A673 (cell line): ENCODE measurements around the gene SUSD6. TPM values are rescaled to one million over a fixed set of nuclear protein-coding genes. Genes with fewer than 3 reads are reported as not detected.

Experiments used
- BruUV-seq: library from RNA; stranded (reverse); fragments of 400-500 nt; replicated peaks from 2 replicates; lab custom pipeline; 2021; lab: Mats Ljungman, UMichigan
- CTCF ChIA-PET: fragments of 300-600 bp; sonication (Branson Sonifier 250); formaldehyde crosslinking; loops from one replicate; lab custom pipeline; 2022; ENCODE audit warnings: antibody characterized with exemption; lab: Charles Lee
- POLR2A ChIA-PET: fragments of 300-600 bp; sonication (Branson Sonifier 250); formaldehyde crosslinking; loops from one replicate; lab custom pipeline; 2022; ENCODE audit warnings: antibody characterized with exemption; ENCODE audit not compliant: low non-redundant PET; lab: Charles Lee
- DNase-seq: peaks from one replicate; pipeline ENCODE4 v3.0.0-alpha.2; 2015; ENCODE audit warnings: low spot score
- H3K27ac ChIP-seq: fragments of 200-600 bp; sonication (generic); 2 replicates; pipeline ENCODE4 v1.5.1; 2016; ENCODE audit warnings: mixed run types, low read depth, mild to moderate bottlenecking, mixed read lengths, antibody characterized with exemption, low read length; ENCODE audit not compliant: poor library complexity, severe bottlenecking
- H3K27me3 ChIP-seq: fragments of 200-600 bp; sonication (generic); replicated peaks from 2 replicates; pipeline ENCODE4 v1.6.1; 2017; ENCODE audit warnings: mixed run types, low read depth, mild to moderate bottlenecking, mixed read lengths, antibody characterized with exemption, low read length; ENCODE audit not compliant: insufficient read depth, poor library complexity
- H3K36me3 ChIP-seq: fragments of 200-600 bp; sonication (generic); 2 replicates; pipeline ENCODE4 v1.6.1; 2016; ENCODE audit warnings: mixed run types, mild to moderate bottlenecking, mixed read lengths, antibody characterized with exemption, low read length; ENCODE audit not compliant: insufficient read depth, poor library complexity, severe bottlenecking
- H3K4me1 ChIP-seq: fragments of 200-600 bp; sonication (generic); 2 replicates; pipeline ENCODE4 v1.6.1; 2017; ENCODE audit warnings: mixed run types, mild to moderate bottlenecking, mixed read lengths, antibody characterized with exemption, low read length; ENCODE audit not compliant: insufficient read depth, poor library complexity, severe bottlenecking
- H3K4me3 ChIP-seq: fragments of 200-600 bp; sonication (generic); 2 replicates; pipeline ENCODE4 v1.5.1; 2016; ENCODE audit warnings: low read depth, mixed run types, mild to moderate bottlenecking, mixed read lengths, low read length; ENCODE audit not compliant: poor library complexity, severe bottlenecking
- H3K9me3 ChIP-seq: fragments of 200-600 bp; sonication (generic); 2 replicates; pipeline ENCODE4 v1.6.1; 2016; ENCODE audit warnings: mixed run types, low read depth, mild to moderate bottlenecking, mixed read lengths, antibody characterized with exemption, low read length; ENCODE audit not compliant: poor library complexity, severe bottlenecking
- CTCF ChIP-seq: fragments of 300-800, 200-600 bp; sonication (generic); conservative IDR thresholded peaks from 2 replicates; pipeline ENCODE4 v1.5.1; 2017; ENCODE audit warnings: low read depth, mild to moderate bottlenecking, antibody characterized with exemption, low read length, moderate library complexity, mixed read lengths
- EZH2 ChIP-seq: fragments of 200-600 bp; sonication (generic); IDR thresholded peaks from 2 replicates; pipeline ENCODE4 v1.6.1; 2017; ENCODE audit warnings: borderline replicate concordance, low read depth, mild to moderate bottlenecking, mixed read lengths, antibody characterized with exemption, low read length; ENCODE audit not compliant: poor library complexity, severe bottlenecking
- intact Hi-C: fragments of 100-400 bp; cut with micrococcal nuclease; formaldehyde crosslinking; loops from one replicate; pipeline ENCODE4 v1.10.0; 2022; ENCODE audit not compliant: unreplicated experiment
- total RNA-seq: library from RNA; stranded (reverse); gene quantifications from 2 replicates; pipeline ENCODE4 v1.2.3, GENCODE V29; 2021

Gene SUSD6
- total RNA-seq, 1 experiment from 2014 or later = 9.2 TPM

DNA sequence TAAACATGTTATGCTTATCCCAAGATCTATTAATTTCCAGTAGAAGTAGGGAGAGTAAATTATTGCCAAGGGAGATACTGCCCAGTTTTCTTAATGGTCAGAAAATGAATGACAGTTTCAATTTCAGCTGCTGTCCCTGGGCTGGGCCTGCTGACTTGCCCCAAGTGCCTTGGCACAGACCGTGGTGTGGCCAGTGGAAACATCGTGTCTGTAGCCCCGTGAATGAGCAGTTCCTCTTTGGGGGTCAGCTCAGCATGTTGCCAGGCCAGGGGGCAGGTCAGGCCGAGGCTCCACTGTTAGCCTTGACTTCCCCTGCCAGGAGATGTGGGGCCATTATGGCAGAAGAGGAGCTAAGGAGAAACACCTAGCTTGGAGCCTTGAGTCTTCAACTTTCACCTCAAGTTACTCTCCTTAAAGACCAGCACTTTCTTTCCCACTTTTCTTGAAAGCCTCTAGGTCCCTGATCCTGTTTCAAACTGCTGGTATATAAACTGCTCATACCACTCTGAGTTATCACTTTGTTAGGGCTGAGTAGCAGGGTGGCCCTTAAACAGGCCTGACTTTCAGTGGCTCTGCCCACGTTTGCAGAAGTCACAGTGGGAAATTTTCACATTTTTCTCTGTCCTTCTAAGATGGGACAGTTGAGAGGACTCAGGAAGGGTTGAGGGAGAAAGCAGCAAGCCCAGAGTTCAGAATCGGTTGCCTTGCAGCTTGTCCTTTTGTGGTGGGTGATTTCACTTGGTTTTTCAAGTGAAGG lies 73.2 kb downstream of the SUSD6 start:
- H3K4me3 ChIP-seq = no peak overlapping the region
- H3K4me1 ChIP-seq = no peaks in the 10 kb centered on the region
- intact Hi-C loops = no loop called here
- H3K36me3 ChIP-seq = no peaks in the 10 kb centered on the region
- no peaks in the 10 kb centered on the region for H3K27me3 ChIP-seq
- no peak for TF ChIP-seq EZH2
- no peak for TF ChIP-seq CTCF
- no peak for DNase-seq
- ChIA-PET CTCF (no interaction called here), POLR2A (no interaction called here)
- BruUV-seq = no TSS peak
- no peaks in the 10 kb centered on the region for H3K9me3 ChIP-seq
- H3K27ac ChIP-seq = no peak overlapping the region

- Histone ChIP-seq H3K9me3 (no peaks in the 10 kb centered on the region), H3K27me3 (no peaks in the 10 kb centered on the region), H3K4me1 (no peaks in the 10 kb centered on the region), H3K4me3 (no peak overlapping the region), H3K27ac (no peak overlapping the region), H3K36me3 (no peaks in the 10 kb centered on the region)
- no peak for TF ChIP-seq CTCF
- TF ChIP-seq EZH2 = no peak
- no peak for DNase-seq
- ChIA-PET POLR2A (no interaction called here), CTCF (no interaction called here)
- no TSS peak for BruUV-seq
- intact Hi-C loops = no loop called here
Observed at GRCh38 chr14:69685218-69685616, 73.8 kb downstream of the SUSD6 start.

GRCh38 chr14:69685716-69686115 lies 74.3 kb downstream of the SUSD6 start:
- H3K27ac ChIP-seq = no peak overlapping the region
- POLR2A ChIA-PET = no interaction called here
- no peak for DNase-seq
- TF ChIP-seq CTCF = no peak
- no peak for TF ChIP-seq EZH2
- intact Hi-C loops = no loop called here
- no peaks in the 10 kb centered on the region for H3K27me3 ChIP-seq
- H3K9me3 ChIP-seq = no peaks in the 10 kb centered on the region
- H3K36me3 ChIP-seq = no peaks in the 10 kb centered on the region
- H3K4me1 ChIP-seq = no peaks in the 10 kb centered on the region
- no TSS peak for BruUV-seq
- H3K4me3 ChIP-seq = no peak overlapping the region
- CTCF ChIA-PET = no interaction called here
